Fibroblast of lung (primary cell): ENCODE measurements around the gene SMTN.

Source experiments
- CTCF ChIP-seq, 2 donors: IDR thresholded peaks in 1 of 2; conservative IDR thresholded peaks in 1 of 2; 1 replicate in 1 of 2; 2 replicates in 1 of 2; pipeline ENCODE4 v1.5.1; 2011 to 2012; ENCODE audit warnings: low read length in 2 of 2, control low read depth in 1 of 2, inconsistent platforms in 1 of 2, low read depth in 1 of 2, mild to moderate bottlenecking in 1 of 2
- EZH2 ChIP-seq: IDR thresholded peaks from 2 replicates; pipeline ENCODE4 v1.5.1; 2012; ENCODE audit warnings: low read length, control low read depth, mild to moderate bottlenecking; ENCODE audit errors: missing control alignments

- TF ChIP-seq CTCF (conservative IDR thresholded peaks at IDR 0.05 in 1 of 2, IDR thresholded peaks at IDR 0.05 in 1 of 2; ENCODE audit: low read depth in 1 of 2, low read length in 2 of 2) (no peak), EZH2 (no peak)
These were observed 70.8 kb downstream of the SMTN start for GRCh38 chr22:31151872-31152271.
